G401.6 (cell line): ENCODE measurements around the gene KRT222.

Source experiments
- FAIRE-seq: peaks from 2 replicates; lab custom pipeline; 2012; peaks lifted over from hg19 to GRCh38; lab: Jason Lieb, UNC

The KRT222 gene

DNA sequence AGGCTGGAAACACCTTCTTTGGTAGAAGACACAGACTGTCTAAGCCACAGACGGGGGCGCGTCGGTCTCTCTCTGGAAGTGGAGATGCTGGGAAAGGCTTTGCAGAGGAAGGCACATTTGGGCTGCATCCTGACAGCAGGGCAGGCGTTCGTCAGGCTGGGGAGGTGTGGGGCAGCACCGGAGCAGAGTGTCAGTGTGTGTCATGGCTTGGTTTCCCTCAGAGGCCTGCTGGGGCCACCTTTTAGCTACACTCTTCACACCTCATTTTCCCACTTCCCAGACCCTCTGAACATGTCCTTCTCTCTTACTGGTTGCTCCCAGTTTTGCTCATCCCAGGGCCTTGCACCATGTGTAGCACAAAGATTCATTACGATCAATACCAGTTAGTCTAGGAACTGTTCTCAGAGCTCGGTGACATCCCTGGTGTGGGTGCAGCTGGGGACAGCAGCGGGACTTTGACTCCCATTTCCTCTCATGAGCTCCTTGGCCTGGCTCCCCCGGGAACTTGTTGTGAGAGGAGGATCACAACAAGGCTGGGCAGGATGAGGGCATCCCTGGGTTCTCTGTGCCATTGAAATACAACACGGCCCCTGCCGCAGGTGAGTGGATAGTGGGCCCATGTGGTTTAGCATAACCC, 50.4 kb downstream of the KRT222 start:
- FAIRE-seq: no peak

DNA sequence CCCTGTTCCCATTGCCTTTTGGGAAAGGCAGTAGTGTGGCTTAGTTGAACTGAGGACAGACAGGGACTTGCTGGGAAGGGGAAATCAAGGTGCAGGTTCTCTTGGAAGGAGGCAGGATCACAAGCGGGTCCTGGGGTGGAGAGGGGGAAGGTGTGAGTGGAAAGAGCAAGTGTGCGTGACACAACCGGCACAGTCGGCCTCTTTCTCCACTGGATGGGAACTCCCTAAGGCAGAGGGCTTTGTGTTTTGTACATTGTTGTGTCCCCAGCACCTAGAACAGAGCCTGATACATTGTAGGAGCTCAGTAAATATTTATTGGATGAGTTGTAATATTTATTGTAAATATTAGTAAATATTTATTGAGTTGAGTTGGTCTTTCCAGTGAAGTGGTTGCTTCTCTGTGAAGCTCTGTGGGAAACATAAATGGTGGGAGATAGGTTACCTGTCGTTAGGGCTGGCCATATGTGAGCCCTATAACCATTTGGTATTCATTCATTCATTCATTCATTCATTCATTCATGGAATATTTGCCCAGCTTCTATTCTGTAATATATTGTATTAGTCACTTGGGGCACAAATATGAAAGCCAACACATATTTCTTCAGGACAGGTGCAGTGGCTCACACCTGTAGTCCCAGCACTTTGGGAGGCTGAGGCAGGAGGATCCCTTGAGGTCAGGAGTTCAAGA, 51.4 kb downstream of the KRT222 start:
- FAIRE-seq: no peak

DNA sequence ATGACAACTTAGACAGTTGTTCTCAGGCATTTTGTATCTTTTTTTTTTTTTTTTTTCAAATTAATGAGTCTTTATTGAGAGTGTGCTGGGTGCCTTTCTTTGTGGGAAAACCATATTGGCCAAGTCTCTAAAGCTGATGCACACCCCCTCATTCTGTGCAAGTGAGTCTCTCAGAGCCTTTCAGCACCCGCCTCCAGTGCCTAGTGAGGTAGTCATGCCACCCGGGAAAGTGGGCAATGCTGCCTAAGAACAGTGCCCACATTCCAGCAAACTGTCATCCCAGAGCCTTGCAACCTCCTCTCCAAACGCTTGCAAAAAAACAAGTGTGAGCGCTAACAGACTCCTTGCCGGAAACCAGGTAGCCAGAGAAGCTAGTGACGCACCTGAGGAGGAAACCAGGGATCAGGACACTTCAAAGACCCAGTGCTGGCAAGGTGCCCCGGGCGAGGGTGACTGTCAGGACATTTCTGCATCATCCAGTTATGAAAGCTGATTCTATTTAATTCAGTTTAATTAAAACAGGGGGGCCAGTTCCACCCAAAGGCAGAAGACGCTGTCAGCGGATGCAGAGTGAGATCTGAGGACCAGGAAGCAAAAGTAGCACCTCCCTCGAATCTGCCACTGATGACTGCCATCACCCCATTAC, 52.3 kb downstream of the KRT222 start:
- no peak for FAIRE-seq

DNA sequence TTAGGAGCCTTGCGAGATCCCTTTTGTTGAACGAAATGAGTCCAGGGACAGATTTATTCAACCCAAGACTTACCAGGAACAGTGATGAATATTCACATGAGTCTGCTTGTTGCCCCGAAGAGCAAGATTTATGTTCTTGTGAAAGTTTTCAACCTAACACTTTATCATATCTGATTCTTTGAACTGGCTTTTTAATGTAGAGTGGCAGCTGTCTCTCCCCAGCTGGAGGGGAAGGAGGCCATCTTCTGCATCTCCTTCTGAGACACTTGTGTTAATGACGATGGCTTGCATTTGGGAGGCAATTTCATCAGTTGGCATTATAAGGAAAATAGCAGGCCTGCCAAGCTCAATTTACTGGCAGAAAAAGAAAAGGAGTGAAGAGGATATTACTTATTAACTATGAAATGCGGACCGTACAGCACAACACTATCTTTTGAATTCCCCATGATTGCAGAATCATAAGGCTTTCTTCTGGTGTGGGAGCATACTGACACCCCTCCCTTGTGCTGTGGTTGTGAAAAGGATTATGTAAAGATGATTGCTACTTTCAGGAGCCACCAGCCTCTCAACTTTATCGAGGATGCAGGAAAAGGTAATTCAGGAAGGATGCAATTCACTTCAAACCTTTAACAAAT, 53.0 kb downstream of the KRT222 start:
- no peak for FAIRE-seq

DNA sequence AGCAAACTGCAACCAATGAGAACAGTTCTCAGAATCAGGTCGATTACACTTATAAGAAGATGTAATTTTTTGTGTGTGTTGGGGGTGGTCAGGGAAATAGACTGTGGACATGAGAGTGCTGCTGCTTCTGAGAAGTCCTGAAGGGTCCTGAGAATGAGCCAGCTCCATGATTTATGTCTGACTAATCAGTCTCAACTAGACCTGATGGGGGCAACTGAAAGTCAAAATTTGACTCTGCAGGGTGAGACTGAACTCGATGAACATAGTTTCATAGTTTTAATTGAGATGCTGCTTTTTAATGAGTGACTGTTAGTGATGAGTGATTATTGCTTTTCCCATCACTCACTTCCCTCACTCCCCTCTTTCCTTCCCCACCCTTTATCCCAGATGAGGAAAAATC, 54.6 kb downstream of the KRT222 start:
- no peak for FAIRE-seq

DNA sequence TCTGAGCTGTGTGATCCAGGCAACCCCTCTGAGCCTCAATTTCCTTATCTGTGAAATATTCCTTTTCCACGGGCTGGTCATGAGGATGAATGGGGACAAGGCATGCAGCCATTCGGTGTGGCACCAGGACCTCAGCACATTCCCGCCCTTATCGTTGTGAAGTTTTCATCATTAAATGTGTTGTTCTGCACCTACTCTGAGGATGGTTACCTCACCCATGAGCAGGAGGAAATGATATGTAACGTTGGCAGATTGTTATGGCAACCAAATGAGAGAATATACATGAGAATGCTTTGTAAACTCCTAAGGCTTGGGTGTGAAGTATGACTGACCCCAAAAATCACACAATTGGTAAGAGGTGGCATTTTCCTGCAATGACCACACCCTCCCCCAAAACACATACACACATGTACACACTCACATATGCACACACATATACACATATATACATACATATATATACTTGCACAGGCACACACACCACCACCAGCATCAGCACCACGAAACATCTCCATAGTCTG, 56.9 kb downstream of the KRT222 start:
- FAIRE-seq: no peak

GRCh38 chr17:40607641-40608040, 57.3 kb downstream of the KRT222 start:
- no peak for FAIRE-seq

- FAIRE-seq: no peak
Measured at GRCh38 chr17:40606548-40607353, 58.2 kb downstream of the KRT222 start.

- no peak for FAIRE-seq
Measured at GRCh38 chr17:40605306-40605705, 59.7 kb downstream of the KRT222 start.
